Mesodermal cell (in vitro differentiated cells): ENCODE measurements around the gene PTGES2.

Experiments used
- H3K27ac ChIP-seq: 2 replicates; pipeline ENCODE4 v1.7.0; 2013; ENCODE audit warnings: mild to moderate bottlenecking, low read depth, low read length, moderate library complexity; ENCODE audit not compliant: severe bottlenecking
- H3K36me3 ChIP-seq: 2 replicates; pipeline ENCODE4 v1.7.1; 2013; ENCODE audit warnings: mild to moderate bottlenecking, low read length, moderate library complexity; ENCODE audit not compliant: control insufficient read depth, insufficient read depth
- H3K4me1 ChIP-seq: one replicate; pipeline ENCODE4 v1.7.1; 2013; ENCODE audit warnings: mild to moderate bottlenecking, low read length; ENCODE audit not compliant: insufficient read depth, control insufficient read depth, poor library complexity, severe bottlenecking
- H3K4me3 ChIP-seq: 2 replicates; pipeline ENCODE4 v1.7.0; 2013; ENCODE audit warnings: low read length, control low read depth, mild to moderate bottlenecking; ENCODE audit not compliant: insufficient read depth, poor library complexity, severe bottlenecking; ENCODE audit errors: extremely low read depth
- H3K9me3 ChIP-seq: 2 replicates; pipeline ENCODE4 v1.7.1; 2013; ENCODE audit warnings: mild to moderate bottlenecking, low read length, moderate library complexity; ENCODE audit not compliant: control insufficient read depth
- WGBS, 2 experiments: methylation state at CpG; one replicate each; pipeline ENCODE4 v1.1.5; 2013; ENCODE audit warnings: missing lambda C conversion rate in 2 of 2; ENCODE audit not compliant: insufficient coverage in 2 of 2; 5-methylcytosine and 5-hydroxymethylcytosine counted together

Gene PTGES2

DNA sequence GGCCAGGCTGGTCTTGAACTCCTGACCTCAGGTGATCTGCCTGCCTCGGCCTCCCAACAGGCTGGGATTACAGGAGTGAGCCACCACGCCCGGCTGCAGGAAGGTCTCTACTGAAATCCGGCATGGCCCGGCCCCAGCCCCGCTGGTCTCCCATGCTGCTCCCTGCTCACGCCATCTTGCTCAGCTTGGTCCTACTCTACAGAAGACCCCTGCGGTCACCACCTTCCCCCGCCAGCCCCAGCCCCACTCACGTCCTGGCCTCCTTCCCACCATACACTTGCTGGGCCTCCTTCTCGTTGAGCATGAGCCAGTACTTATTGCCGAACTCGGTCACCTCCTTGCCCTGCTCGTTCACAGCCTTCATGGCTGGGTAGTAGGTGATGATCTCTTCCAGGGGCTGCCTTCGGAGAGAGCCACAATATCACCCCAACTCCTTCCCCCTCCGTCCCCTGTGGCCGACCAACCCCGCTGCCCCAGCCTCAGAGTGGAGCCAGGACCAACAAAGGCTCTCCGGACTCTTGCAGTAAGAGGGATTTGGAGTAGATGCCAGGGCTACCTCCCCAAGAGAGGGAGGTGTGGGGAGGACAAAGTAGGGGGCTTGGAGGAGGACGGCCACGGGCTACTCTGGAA is 4.0 kb downstream of the PTGES2 start:
- 89 to 96% methylated on average over 10 to 11 of the region's 21 CpGs for WGBS, 2 experiments
- H3K4me1 ChIP-seq: no peaks in the 10 kb centered on the region
- H3K27ac ChIP-seq: no peak overlapping the region
- no peak overlapping the region for H3K4me3 ChIP-seq
- peaks cover 35% of the 10 kb centered on the region for H3K36me3 ChIP-seq
- no peaks in the 10 kb centered on the region for H3K9me3 ChIP-seq

DNA sequence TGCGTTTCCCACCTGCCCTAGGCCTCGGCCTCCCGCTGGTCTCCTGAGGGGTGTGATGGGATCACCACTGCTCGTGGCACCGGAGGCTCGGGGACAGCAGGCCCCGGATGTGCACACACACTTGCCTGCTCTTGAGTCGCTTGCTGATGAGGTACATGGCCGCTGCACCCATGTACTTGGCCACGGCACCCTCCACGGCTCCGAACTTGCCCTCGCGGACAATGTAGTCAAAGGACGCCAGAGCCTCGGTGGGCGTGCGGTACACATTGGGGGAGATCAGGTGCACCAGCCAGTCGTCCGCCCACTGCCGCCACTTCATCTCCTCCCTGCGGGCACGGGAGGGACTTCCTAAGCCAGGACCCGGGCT is 4.7 kb downstream of the PTGES2 start:
- Histone ChIP-seq H3K4me3 (no peak overlapping the region), H3K36me3 (peaks cover 35% of the 10 kb centered on the region), H3K27ac (no peak overlapping the region), H3K9me3 (no peaks in the 10 kb centered on the region), H3K4me1 (peaks cover 3% of the 10 kb centered on the region)
- WGBS, 2 experiments: 98 to 99% methylated on average over 21 to 24 of the region's 24 CpGs

DNA sequence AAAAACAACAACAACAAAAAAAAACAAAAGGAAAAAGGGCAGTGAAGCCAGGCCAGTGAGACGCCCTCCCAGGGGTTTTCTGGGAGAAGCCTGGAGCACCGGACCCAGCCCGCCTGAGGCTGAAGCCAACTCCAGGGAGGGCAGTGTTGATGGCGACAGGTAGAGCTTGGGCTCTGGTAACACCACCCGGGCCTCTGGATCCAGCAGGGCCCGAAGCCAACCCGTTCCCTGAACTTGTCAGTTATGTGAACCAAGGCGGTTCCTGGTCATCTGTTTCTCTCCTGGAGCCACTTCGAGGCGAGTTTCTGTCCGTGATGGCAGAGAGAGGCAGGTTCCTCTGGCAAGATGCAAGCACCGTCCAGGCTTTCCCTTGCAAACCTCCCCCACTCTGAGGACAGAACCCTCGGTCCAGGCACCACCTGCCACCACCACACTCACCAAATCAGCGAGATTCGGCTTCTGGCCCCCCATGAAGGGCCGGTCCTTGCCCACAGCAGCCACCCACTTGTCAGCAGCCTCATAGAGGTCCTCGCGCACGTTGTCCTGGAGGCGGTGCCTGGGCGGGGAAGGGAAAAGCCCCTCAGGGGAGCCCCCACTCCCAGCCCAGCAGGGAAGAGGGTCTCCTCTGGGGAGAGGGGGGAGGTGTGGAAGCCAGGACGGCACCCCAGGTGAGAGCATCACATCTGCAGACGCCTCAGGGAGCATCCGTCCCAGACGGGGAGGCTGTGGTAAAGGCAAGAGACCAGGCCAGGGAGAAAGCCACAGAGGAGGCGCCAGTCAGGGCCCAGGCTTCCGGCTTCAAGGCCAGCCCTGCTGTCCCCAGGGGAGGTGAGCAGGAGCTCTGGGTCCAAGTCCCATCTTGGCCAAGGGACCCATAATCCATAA is 5.4 kb downstream of the PTGES2 start:
- H3K4me3 ChIP-seq: no peak overlapping the region
- no peaks in the 10 kb centered on the region for H3K9me3 ChIP-seq
- H3K27ac ChIP-seq: no peak overlapping the region
- H3K4me1 ChIP-seq: peaks cover 3% of the 10 kb centered on the region
- WGBS, 2 experiments: 92 to 96% methylated on average over 19 to 26 of the region's 27 CpGs
- peaks cover 35% of the 10 kb centered on the region for H3K36me3 ChIP-seq

DNA sequence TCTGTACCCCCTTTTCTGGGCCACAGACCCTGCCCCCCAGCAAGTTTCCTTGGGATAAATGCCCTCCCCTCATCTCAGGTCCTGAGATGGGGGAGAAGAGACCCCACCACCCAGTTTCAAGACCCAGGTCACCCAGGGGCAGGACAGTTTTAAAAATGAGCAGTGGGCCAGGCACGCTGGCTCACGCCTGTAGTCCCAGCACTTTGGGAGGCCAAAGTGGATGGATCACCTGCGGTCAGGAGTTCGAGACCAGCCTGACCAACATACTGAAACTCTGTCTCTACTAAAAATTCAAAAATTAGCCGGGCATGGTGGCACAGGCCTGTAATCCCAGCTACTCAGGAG is 6.1 kb downstream of the PTGES2 start:
- Histone ChIP-seq H3K27ac (no peak overlapping the region), H3K9me3 (no peaks in the 10 kb centered on the region), H3K4me3 (no peak overlapping the region), H3K36me3 (peaks cover 35% of the 10 kb centered on the region), H3K4me1 (peaks cover 3% of the 10 kb centered on the region)
- 83 to 96% methylated on average over 5 of the region's 5 CpGs for WGBS, 2 experiments

DNA sequence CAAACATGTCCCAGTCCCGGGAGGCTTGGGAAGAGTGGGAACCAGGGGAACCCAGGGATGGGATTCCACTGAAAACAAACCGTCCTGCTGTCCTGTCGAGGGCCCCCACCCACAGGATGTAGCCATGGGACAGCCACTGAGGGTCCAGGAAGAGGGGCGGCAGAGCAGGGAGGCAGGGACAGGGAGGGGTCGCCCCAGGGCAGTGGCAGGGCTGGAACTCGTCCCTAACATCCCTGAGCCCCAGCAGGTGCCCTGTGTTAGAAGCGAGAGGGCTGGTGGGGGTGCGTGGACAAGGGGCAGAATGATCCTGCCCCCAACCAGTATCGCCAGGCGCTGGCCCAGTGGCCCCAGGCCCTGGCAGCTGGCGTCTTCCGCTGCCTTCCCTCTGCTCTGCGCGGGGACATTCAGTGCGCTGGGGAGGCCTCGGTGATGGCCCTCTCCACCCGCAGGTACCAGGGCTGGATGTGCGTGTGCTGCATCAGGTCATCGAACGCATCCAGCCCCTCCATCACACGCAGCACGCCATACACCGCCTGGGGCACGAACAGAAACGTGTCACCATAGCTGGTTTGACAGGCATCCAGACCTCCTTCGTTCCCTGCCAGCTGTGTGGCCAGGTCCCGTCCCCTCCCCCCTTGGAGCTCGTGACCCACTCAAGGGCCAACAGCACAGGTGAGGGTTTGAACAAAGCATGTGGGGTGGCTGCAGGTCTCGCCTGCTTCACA is 6.6 kb downstream of the PTGES2 start:
- Histone ChIP-seq H3K27ac (no peak overlapping the region), H3K4me3 (no peak overlapping the region), H3K4me1 (peaks cover 3% of the 10 kb centered on the region), H3K9me3 (no peaks in the 10 kb centered on the region), H3K36me3 (peaks cover 35% of the 10 kb centered on the region)
- 88 to 90% methylated on average over 23 to 25 of the region's 29 CpGs for WGBS, 2 experiments

DNA sequence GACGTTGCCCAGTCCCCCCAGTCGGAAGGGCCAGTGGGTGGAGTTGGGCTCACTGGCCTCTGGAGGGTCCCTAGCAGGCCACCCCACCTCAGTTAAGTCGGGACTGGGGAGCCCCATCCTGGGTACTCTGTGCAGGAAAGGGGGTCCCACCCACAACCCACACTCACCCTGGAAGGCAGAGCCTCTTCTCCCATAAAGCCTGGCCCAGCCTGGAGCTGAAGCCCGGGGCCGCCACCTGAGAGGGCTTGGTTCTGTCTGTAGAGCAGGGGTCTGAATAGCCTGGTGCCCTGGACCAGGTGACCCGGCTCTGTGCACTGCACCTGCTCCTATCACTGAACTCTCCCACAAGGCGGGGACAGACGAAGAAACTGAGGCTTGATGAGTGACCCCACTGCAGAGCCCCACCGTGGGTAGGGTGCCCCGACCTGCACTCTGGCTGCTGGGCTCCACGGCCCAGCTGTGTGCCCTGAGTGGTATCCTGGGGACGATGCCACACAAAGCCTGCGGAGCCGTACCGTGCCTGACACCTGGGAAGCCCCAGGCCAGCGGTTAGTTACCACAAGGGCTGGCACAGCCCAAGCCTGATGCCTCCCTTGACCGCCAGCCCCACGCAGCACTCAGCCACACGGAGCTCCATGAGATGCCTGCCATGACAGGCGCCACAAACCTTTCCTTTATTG is 7.3 kb downstream of the PTGES2 start:
- peaks cover 30% of the 10 kb centered on the region for H3K36me3 ChIP-seq
- H3K4me3 ChIP-seq: no peak overlapping the region
- no peaks in the 10 kb centered on the region for H3K9me3 ChIP-seq
- peaks cover 3% of the 10 kb centered on the region for H3K4me1 ChIP-seq
- WGBS, 2 experiments: 91 to 94% methylated on average over 18 of the region's 20 CpGs
- H3K27ac ChIP-seq: no peak overlapping the region

DNA sequence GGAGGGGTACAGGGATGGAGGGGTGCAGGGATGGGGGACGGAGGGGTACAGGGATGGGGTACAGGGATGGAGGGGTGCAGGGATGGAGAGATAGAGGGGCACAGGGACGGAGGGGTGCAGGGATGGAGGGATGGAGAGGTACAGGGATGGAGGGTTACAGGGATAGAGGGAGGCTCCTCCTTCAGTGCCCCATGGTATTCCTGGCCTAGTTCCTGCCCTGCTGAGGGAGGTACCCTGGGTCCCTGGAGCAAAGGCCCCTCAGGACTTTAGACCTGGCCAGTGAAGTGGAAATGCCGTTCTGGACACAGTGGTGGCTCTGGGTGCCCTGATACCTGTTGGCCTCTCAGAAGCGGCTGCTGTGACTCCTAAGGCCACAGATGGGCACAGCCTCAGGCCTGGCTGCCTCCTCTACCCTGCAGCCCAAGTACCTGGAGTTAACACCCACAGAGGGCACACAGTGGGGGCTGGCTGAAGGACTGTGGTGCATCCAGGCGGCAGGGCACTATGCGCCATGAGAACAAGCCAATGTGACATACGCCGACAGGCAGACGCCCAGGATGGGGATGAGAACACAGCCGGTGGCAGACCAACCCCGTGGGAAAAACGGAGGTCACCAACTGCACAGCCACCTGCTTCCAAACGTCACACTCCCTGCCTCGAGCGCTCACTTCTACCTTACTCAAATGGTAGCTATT is 8.4 kb downstream of the PTGES2 start:
- H3K4me1 ChIP-seq: peaks cover 3% of the 10 kb centered on the region
- WGBS, 2 experiments: 94 to 96% methylated on average over 10 to 12 of the region's 15 CpGs
- H3K27ac ChIP-seq: no peak overlapping the region
- peaks cover 28% of the 10 kb centered on the region for H3K36me3 ChIP-seq
- H3K9me3 ChIP-seq: no peaks in the 10 kb centered on the region
- no peak overlapping the region for H3K4me3 ChIP-seq

DNA sequence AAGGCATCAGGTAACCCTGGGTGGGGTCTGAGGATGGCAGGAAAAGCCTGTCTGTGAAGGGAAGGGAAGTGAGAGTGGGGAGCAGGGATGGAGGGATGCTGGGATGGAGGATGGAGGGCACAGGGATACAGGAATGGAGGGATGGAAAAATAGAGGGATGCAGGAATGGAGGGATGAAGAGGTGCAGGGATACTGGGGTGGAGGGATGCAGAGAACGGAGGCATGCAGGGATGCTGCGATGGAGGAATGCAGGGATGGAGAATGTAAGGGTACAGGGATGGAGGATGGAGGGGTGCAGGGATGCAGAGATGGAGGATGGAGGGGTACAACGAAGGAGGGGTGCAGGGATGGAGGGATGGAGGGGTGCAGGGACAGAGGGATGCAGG is 9.1 kb downstream of the PTGES2 start:
- 88 to 100% methylated on average over 2 to 3 of the region's 3 CpGs for WGBS, 2 experiments
- Histone ChIP-seq H3K4me3 (no peak overlapping the region), H3K4me1 (peaks cover 3% of the 10 kb centered on the region), H3K9me3 (no peaks in the 10 kb centered on the region), H3K27ac (no peak overlapping the region), H3K36me3 (peaks cover 31% of the 10 kb centered on the region)

DNA sequence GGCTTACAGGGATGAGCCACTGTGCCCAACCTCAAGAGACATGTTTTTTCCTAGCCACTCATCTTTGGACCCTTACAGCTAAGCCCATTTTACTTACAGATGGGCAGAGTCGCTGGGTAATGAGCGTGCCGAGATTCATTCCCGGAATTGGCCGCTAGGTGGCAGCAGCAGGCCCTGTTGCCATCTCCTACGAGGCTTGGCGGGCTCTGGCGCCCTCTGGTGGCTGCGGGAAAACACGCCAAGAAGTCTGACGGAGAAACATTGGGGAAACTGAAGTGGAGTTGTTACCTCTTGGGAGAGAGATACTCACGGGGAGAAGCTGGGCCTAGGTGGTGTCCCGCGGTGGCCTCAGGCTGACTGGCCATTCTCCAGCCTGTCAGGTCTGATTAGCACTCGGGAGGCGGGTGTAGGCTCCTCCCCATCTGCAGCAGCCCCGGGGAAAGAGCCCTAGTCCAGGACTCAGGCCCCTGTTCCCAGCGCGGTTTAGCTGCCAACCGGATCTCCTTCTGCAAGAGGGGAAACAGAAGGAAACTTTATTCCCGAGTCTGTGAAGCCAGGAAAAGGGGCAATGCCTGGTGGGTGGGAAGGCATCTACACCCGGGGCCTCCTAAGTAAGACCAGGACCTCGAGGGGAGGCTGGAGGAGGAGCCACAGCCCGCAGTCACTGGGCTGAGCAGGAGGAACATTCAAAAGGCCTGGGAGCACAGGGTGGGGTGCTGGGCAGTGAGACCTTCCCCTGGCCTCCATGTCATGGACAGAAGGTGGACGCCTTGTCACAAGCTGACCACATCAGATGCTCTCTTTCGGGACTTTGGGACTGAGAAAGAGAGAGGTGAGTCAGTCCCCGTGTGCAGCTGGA is 9.7 kb downstream of the PTGES2 start:
- Histone ChIP-seq H3K9me3 (no peaks in the 10 kb centered on the region), H3K4me3 (no peak overlapping the region), H3K27ac (no peak overlapping the region), H3K36me3 (peaks cover 31% of the 10 kb centered on the region), H3K4me1 (peaks cover 3% of the 10 kb centered on the region)
- 21 to 24% methylated on average over 26 to 27 of the region's 27 CpGs for WGBS, 2 experiments
